NCI-H1694 treated with DMSO at 0.1 percent for 48 hours (cell line): ENCODE measurements around the gene EXOC4.

Experiments used
- DNase-seq: peaks from one replicate; lab custom pipeline; 2025; lab: John Stamatoyannopoulos, UW

EXOC4 gene

DNA sequence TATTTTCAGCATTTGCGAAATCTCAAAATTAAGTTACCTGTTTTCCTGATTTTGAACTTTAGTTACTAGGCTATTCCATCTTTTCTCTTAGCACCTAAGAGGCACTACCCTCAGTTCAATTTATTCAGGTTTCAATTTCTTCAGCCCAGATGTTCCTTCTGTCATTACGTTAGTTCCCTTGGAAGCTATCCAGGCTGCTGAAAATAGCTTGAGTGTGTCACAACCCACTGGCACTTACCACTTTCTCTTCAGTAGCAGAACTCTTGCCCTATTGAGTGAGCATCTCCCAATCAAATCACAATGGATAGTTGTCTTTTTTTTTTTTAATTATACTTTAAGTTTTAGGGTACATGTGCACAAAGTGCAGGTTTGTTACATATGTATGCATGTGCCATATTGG lies 541.6 kb downstream of the EXOC4 start:
- DNase-seq, result peak; percentile 85

DNA sequence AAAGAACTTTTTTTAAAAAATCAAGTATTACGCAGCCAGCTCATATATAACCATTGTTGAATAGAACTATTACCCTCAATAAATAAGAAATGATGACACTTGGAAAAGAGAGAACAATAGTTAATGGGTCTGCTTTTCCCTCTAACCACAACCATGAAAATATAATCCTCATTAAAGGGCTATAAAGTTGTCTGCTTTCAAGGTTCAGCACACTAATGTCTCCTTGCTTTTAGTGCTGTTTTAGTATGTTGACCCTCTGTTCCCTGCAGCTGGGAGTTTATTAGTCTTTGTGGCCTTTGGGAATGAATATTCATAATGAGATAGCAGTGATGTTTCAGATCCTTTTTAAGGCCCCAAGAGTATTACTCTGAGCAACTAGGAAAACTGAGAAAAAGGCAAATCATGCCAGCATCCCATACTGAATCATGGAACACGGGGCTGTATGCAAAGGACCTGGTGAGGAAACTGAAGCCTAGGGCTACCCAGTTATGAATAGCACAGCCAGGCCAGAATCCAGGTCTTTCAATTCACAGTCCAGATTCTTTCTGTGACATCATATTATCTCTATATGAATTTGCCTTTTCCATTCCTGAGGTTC lies 542.3 kb downstream of the EXOC4 start:
- no peak for DNase-seq

DNA sequence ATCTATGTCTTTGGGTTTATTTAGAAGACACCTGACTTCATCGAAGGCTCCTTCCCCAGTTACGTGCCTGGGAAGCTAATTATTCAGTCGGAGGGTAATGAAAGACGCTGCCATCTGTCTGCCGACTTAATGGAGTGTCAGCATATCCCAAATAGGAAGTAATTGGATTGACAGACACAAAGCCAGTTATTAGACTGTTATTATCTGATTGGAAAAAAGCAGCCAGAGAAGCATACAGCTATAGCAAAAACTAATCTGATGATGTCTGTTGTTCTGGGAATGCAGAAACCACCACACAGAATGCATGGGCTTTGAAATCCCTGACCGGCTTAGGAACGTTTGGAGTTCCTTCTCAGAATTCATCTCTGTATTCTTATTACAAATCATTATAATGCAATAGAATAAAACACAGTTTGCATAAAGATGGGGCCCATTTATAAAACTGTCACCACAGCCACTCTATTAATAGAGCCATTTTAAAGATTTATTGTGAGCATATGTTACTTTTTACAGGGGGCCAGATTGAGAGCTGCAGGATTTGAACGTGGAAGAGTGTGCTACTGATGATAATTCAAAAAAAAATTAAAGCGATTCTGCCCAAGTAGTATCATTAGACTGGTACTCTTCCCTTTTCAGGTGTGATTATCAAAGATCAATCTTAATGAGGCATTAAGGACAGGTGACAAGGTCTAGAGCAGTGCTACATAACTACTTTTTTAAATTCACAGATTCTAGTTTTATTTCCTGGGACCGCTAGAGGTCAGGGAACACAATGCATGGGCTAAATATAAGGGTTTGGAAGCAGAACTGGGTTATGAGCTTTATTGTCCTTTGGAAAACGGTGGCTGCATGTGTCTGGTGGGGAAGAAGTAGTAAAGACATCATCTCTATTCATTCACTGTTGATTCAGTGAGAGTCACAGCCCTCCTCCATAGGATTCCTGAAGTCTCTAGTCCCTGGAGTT lies 544.2 kb downstream of the EXOC4 start:
- DNase-seq, result peak; percentile 67

DNA sequence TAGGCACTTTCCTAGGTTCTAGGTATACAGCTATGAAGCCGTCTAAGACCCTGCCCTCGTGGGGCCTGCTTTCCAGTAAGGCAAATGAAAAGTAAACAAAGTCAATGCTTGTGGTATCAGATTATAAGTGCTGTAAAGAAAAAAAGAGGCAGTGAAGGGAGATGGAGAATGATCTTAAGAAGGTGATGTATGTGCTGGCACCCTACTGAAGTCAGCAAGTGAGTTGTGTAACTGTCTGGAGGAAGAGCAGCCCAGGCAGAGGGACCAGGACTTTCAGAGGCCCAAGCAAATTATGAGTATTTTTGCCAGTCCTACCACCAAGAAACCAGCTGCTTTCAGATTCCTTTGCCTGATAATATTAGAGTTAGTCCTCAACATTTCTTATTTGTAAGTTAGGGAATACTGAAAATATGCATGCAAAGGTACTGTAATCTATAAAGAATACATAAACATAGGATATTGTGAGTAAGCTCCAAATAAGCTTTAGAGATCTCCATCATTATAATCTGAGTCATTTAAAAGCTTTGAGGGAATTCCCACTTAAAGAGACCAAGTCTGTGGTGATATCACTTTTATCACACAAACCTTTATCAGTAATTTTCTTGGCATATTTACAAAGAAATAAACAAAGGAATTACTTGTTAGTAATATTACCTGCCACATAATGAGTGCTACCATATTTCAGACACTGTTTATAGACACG lies 545.1 kb downstream of the EXOC4 start:
- DNase-seq, result no peak

DNA sequence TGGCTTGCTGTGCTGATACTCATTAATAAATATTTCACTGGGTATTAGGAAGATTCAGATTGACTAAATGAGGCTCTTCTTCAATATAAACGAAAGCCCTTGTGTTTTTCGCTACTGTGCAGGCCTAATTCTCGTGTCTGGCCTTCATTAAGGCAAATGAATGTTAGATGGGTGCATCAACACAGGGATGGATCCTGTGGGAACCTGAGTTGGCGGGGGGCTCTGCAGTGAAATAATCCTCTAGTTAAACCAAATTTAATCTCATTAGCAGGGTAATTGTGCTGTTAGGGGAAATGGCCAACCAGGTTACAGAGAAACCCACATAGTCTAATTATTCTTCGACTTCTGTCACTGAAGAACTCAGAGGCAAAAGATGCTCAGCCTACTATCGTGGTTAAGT lies 548.5 kb downstream of the EXOC4 start:
- DNase-seq, result no peak

DNA sequence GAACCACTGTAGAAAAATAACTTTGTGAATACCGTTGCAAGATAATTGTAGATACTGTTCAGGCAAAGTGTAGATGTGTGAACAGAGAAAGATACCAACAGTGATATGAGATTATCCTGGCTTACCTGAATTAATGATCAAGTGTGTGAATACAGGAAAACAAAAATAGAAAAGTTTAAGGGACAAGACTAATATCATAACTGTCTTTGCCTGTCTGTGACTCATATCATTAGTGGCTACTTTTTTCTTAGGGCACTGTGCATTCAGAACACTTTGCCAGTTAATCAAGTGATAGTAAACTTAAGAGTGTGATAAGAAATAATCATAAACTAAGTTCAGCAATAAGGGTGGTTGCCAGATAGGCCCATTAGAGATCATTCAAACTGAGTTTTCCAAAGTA lies 551.2 kb downstream of the EXOC4 start:
- no peak for DNase-seq

DNA sequence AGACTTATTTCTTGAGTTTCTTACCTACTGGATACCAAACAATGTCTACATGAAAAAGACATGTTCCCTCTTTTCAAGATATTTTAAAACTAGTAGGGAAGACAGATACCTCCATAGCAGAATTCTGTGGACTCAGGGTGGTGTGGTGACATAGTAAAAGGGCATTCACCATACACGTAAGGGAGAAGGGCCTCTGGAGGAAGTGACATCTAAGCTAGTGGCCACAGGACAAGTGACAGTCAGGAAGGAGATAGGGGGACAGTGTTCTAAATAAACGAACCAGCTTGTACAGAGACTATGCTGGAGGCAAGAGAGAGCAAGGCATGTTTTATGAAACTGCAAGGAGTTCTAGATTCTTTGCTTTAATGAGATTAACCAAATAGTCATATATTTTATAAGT lies 552.5 kb downstream of the EXOC4 start:
- no peak for DNase-seq

DNA sequence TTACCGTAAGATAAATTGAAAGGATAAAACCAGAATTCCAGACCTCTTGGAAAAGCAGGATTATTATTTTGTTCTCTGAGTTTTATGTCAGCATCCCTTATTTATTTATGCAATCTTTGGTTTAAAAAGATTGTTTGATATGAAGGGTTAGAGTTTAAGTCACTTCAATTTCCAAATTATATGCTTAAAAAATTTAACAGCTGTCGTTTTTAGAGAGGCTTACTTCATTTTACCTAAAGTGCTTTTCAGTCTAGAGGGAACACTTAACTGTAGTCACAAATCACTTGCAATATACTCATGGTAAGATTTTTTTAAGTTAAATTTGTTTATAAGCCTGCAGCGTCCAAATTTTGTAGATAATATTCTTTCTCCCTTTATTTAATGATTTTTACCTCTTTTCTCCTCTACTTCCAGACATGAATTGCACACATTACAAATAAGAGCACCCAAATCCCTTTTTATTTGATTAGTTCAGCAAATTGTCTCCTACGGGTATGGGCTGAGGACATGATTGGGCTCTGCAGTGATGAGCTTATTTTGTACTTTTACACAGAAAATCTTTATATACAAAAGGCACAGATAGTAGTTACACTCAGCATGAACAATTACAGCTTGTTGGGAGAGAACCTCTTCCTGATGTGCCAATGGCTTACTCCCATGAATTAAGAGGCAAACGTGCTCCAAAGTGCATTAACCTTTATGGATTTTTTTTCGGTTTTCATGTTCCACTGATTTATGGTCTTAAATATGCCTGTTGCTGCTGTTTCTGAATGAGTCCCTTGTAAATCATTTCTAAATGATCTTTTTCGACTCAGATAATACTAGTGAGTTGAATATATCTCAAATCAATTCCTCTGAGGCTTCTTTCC lies 555.0 kb downstream of the EXOC4 start:
- DNase-seq, result no peak

DNA sequence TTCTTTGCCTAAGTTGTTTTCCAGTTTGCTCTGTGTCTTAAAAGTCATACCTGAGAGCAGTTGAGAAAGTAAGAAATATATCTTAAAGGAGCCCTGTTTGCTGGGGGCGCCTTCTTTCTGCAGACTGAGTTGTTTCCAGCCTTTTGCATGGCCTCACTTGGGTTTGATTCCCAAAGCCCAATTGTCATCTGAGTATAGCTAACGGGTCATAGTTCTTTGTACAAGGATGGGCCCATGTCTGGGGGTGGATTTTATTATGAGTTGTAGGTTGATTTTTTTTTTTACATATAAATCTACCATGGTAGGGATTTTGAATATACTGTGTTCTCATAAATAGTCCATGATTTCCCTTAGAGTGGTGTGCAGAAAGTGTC lies 555.6 kb downstream of the EXOC4 start:
- DNase-seq, result no peak

DNA sequence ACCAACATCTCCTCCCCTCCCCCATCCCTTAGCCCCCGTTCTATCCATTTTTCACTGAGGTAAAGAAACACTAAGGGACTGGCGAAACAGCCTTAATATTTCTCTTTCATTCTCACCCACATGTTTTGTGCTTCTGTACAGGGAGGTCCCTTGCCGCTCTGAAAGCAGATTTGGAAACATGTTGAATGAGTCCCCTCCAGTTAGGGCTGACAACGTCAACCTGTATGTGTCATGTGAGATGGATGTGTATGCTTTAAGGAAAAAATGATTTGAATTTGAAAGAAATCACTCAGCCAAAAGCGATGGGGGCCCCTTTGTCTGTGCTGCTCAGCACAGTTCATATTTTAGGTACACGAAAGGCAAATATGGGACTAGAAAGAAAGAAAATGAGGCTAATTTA lies 560.0 kb downstream of the EXOC4 start:
- no peak for DNase-seq

DNA sequence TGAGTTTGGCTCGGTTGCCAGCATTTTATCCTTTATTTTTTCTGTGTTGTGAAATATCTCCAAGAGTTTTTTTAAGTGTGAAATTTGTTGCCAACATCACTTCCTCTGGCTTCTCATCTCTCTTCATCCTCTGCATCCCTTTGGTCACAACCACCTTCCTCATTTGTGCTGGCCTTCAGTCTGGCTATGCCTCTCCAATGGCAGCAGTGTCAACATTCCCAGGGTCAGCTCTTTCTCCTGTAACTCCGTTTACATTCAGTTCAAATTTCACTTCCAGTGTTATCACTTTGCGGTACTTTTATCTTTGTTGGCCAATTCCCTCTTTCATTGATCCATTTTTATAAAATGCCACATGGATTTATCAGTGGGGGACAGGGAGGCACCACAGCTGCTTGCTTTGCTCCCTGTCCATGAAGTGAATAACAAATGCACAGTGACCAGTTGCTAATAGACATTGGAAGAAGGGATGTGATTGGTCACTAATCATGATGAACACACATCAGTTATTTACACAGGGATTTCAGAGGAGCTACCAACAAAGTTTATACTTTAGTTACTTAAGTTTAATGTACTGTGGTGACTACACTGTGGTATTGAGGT lies 562.8 kb downstream of the EXOC4 start:
- no peak for DNase-seq

DNA sequence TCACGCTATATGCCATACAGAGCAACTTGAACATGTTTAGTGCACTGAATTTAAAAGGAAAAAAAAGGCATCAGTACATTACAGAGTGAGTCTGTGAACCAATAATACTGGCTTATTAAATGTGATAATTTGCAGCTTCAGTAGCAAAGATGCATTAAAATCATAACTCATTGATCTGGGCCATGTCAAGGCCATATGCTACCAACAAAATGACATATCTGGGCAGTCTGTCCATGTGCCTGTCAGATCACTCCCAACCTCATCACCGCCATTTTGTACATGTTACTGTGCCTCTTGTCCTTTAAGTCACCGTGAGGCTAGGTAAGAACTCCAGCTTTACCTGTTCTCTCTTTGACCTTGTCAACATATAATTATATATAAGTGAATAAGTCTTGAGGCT lies 566.8 kb downstream of the EXOC4 start:
- DNase-seq, result no peak

DNA sequence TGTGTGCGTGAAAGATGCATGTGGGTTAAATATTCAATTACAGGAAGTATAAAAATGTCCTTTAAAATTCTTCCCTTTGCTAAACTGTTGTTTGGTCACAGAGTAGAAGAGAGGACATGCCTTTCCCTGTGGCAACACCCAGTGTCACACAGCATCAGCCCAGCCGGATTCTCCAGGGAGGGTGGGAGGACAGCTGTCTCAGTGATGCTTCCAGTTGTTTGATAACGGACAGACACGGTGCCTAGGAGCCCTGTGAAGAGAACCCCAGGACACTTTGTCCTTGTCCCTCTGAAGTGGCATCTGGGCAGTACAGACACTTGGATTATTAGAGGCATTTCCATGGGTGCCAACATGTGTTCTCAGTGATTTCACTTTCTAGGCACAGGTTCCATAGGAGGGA lies 567.7 kb downstream of the EXOC4 start:
- DNase-seq, result no peak

DNA sequence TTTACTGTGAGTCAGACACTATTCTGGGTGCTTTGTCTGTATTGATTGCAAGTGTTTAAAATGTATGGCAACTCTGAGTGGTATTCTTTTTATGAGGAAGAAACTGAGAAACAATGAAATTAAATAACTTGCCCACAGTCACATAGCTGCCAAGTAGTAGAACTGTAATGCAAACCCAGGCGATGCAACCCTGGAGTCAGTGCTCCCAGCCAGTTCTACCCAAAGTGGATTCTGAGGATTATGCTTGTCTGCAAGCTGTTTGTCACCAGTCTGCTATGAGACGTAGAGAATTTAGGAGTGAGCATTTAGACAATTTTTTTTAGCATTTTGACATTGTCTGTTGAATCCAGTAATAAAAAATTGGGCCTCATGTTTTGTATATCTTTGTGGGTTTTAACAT lies 568.3 kb downstream of the EXOC4 start:
- DNase-seq, result no peak

DNA sequence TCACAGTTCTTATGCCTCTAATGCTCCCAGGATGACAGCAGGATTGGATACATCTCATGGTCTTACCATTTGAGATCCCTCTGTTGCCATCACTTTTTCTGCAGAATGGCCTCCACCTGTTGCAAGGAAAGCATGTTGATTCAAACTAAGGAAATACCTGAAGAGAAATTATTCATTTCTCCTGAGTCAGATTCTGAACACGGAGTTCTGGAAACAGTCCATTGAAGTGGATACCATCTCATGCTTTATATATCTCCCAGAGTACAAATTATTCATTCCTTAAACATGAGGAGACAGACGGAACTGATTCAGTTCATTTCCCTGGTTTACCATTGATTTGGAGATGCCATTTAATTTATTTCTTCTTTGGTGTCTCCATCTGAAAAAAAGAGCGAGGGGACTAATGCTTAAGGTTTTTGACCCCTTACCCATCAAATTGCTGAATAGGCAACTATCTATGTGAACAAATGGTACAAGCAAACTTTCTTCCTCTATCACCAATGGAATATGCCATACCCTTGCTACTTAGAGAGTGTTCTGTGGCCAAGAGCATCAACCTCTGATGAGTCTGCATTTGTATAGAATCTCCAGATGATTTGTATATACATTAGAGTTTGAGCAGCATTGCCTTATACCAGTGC lies 569.2 kb downstream of the EXOC4 start:
- DNase-seq, result no peak

DNA sequence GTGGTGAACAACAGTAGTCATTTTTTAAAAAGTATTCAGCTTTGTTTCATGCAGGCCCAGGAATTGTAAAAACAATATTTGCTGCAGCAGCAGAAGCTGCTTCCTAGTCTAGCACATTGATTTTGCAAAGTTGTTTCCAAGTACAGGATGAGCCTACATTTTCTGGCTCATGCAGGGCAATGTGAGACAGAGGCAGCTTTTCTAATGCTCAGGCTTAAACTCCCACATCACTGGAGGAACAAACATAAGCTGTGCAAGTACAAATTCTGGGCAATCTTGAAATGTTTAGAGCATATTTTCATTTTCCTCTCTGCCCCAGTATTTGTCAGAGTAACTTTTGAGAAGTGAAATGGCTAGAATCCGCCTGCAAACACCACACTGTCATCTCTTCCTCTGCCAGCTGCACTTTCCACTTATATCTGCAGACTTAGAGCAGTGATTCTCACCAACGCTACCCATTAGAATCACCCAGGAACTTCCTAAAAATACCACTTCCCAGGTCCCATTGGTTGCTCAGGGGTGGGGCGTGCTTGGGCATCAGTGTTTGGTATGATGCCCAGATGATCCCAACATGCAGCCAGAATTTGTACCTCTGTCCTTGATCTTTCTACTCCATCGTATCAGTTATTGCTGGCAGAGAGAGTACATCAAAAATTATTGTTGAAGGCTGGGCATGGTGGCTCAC lies 570.1 kb downstream of the EXOC4 start:
- DNase-seq, result no peak

DNA sequence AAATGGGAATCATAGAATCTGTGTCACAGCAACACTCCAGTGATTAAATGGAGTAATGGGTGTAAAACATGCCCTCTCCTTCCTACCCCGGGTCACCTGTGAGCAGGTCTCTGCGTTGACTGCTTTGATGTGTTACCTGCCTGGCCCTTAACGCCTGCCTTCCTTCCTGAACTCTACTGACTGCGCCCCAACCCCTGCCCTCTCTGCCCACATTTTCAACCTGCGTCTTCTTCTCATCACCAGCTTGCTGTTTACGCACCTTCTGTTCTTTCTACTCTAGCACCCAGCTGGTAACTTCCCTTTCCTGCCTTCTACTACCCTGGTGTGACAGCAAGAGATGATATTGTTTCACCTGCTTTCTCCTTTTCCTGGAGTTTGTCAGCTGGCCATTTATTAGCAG lies 571.3 kb downstream of the EXOC4 start:
- DNase-seq, result no peak

DNA sequence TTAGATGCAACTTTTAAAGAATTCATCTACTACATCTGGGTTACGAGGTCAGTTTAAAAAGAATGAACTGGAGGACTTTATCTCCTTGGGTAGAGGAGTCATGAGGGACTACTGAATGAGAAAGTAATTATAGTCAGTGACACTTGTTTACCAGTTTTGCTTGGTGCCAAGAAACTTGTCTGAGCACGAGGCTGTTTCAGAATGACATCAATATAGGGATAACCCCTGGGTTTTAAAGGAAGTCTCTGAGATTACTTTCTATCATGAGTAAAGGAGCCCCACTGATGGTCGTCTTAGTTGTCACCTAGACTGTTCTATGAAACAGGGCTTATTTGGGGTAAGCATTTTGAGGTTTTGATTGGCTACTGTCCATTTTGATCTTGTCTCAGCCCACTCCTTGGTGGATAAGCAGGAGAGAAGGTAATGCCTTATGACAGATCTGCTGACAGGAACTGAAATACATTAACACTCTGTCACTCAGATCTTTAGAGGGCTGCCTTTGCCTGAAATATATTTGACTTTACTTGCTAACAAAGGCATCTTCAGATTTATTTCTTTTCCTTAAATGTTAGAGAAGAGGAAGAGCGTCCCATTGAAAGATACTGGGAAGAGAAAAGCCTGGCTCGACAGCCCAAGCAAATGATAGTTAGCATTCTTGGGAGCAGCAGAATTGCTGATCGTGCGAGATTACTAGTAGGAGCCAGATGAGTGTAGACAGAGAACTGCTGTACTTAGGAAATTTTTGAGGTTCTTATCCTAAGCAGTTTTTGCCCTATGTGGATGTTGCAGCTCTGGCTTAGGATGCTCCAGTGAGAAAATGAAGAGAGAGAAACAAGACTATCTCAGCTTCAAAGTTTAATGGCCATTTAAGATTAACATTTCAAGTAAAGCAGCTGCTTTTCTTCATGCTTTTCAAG lies 575.1 kb downstream of the EXOC4 start:
- DNase-seq, result no peak

DNA sequence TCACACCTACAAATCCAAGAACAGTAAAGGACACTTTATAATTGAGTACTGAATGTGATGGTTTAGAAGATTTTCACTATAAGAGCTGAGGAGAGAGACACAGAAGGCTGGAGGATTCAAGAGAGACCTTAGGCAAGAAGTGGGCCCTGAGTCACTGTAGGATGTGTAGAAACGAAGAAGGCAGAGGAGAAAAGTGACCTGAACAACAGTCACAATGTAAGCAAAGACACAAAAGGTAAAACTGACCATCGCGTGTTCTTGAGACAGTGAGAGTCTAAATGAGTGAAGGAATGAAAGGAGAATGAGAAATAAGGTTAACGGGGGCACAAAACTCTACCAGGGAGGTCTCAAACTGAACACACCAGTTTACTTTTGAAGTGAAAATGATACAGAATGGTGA lies 576.0 kb downstream of the EXOC4 start:
- no peak for DNase-seq
